Osteoblast (primary cell): ENCODE measurements around the gene B3GNT8. TPM values are rescaled to one million over a fixed set of nuclear protein-coding genes. Genes with fewer than 3 reads are reported as not detected.
A peak's percentile ranks its signal among the peaks of the same experiment; 100 is the strongest.

Source experiments
- DNase-seq: peaks from one replicate; pipeline ENCODE4 v3.0.0; 2011; ENCODE audit warnings: low spot score, mixed read lengths; ENCODE audit not compliant: insufficient read length; ENCODE audit errors: missing footprints
- H2AFZ ChIP-seq: 2 replicates; pipeline ENCODE4 v1.6.0; 2011; ENCODE audit warnings: mild to moderate bottlenecking, low read length
- H3K27ac ChIP-seq: 2 replicates; pipeline ENCODE4 v1.5.1; 2011; ENCODE audit warnings: mild to moderate bottlenecking, low read depth, low read length, moderate library complexity
- H3K27me3 ChIP-seq: 2 replicates; pipeline ENCODE4 v1.6.0; 2012; ENCODE audit warnings: mild to moderate bottlenecking, control low read depth, inconsistent platforms, low read length, moderate library complexity; ENCODE audit not compliant: insufficient read depth
- H3K36me3 ChIP-seq: 2 replicates; pipeline ENCODE4 v1.5.1; 2011; ENCODE audit warnings: mild to moderate bottlenecking, low read length, control low read depth, moderate library complexity; ENCODE audit not compliant: insufficient read depth
- H3K4me1 ChIP-seq: 2 replicates; pipeline ENCODE4 v1.5.1; 2011; ENCODE audit warnings: mild to moderate bottlenecking, low read length, control low read depth, moderate library complexity; ENCODE audit not compliant: insufficient read depth
- H3K4me2 ChIP-seq: 2 replicates; pipeline ENCODE4 v1.6.0; 2011; ENCODE audit warnings: mild to moderate bottlenecking, low read length; ENCODE audit not compliant: insufficient read depth
- H3K4me3 ChIP-seq: fragments of 200-600 bp; sonication (generic); 3 replicates; pipeline ENCODE4 v1.5.1; 2012; ENCODE audit warnings: mild to moderate bottlenecking, low read length, inconsistent platforms; ENCODE audit not compliant: insufficient read depth
- H3K79me2 ChIP-seq: 2 replicates; pipeline ENCODE4 v1.6.0; 2012; ENCODE audit warnings: mild to moderate bottlenecking, low read length, control low read depth, inconsistent platforms; ENCODE audit not compliant: insufficient read depth
- H3K9me3 ChIP-seq: 2 replicates; pipeline ENCODE4 v1.5.1; 2011; ENCODE audit warnings: low read depth, low read length, control low read depth
- H4K20me1 ChIP-seq: 2 replicates; pipeline ENCODE4 v1.6.0; 2012; ENCODE audit warnings: mild to moderate bottlenecking, low read length, control low read depth; ENCODE audit not compliant: insufficient read depth
- CTCF ChIP-seq: IDR thresholded peaks from 2 replicates; pipeline ENCODE4 v1.5.1; 2011; ENCODE audit warnings: mild to moderate bottlenecking, low read depth, low read length, moderate library complexity; ENCODE audit errors: extremely low read depth
- total RNA-seq: library from RNA; depleted of rRNA; stranded (reverse); fragments of >200 nt; gene quantifications from 2 replicates; pipeline ENCODE4 v1.2.3, GENCODE V29; 2012

The B3GNT8 gene
- total RNA-seq, 1 donor: 0.72 TPM

GRCh38 chr19:41449865-41450178, 22.6 kb upstream of the B3GNT8 start:
- H3K9me3 ChIP-seq: no peaks in the 10 kb centered on the region
- TF ChIP-seq CTCF: no peak
- no peak overlapping the region for H3K4me3 ChIP-seq
- no peak for DNase-seq
- H3K27ac ChIP-seq: no peak overlapping the region
- H3K79me2 ChIP-seq: no peaks in the 10 kb centered on the region
- H3K36me3 ChIP-seq: no peaks in the 10 kb centered on the region
- peaks cover 7% of the 10 kb centered on the region for H3K27me3 ChIP-seq
- H4K20me1 ChIP-seq: no peaks in the 10 kb centered on the region
- H3K4me2 ChIP-seq: no peak overlapping the region
- H2AFZ ChIP-seq: no peak overlapping the region
- H3K4me1 ChIP-seq: no peaks in the 10 kb centered on the region

- peak; percentile 94 for TF ChIP-seq CTCF
- Histone ChIP-seq H3K9me3 (no peaks in the 10 kb centered on the region), H3K4me2 (peak overlapping the region; percentile 82), H3K36me3 (no peaks in the 10 kb centered on the region), H2AFZ (peak overlapping the region; percentile 59), H3K4me1 (no peaks in the 10 kb centered on the region), H3K79me2 (no peaks in the 10 kb centered on the region), H3K4me3 (peak overlapping the region; percentile 49), H3K27me3 (peaks cover 7% of the 10 kb centered on the region), H3K27ac (no peak overlapping the region), H4K20me1 (no peaks in the 10 kb centered on the region)
- peak; percentile 91 for DNase-seq
These were observed 22.1 kb upstream of the B3GNT8 start for GRCh38 chr19:41449079-41449864.

GRCh38 chr19:41447732-41448332, 20.7 kb upstream of the B3GNT8 start:
- Histone ChIP-seq H3K79me2 (no peaks in the 10 kb centered on the region), H2AFZ (no peak overlapping the region), H3K9me3 (no peaks in the 10 kb centered on the region), H3K27me3 (peaks cover 7% of the 10 kb centered on the region), H3K4me2 (no peak overlapping the region), H3K4me3 (no peak overlapping the region), H3K36me3 (no peaks in the 10 kb centered on the region), H4K20me1 (no peaks in the 10 kb centered on the region), H3K27ac (no peak overlapping the region), H3K4me1 (no peaks in the 10 kb centered on the region)
- DNase-seq: peak; percentile 17
- TF ChIP-seq CTCF: no peak

- TF ChIP-seq CTCF: no peak
- no peaks in the 10 kb centered on the region for H3K79me2 ChIP-seq
- H3K27me3 ChIP-seq: peaks cover 7% of the 10 kb centered on the region
- H3K4me1 ChIP-seq: no peaks in the 10 kb centered on the region
- no peak overlapping the region for H3K27ac ChIP-seq
- no peak overlapping the region for H3K4me3 ChIP-seq
- H3K4me2 ChIP-seq: no peak overlapping the region
- no peaks in the 10 kb centered on the region for H3K9me3 ChIP-seq
- H4K20me1 ChIP-seq: no peaks in the 10 kb centered on the region
- peak; percentile 58 for DNase-seq
- no peaks in the 10 kb centered on the region for H3K36me3 ChIP-seq
- no peak overlapping the region for H2AFZ ChIP-seq
These were observed 18.4 kb upstream of the B3GNT8 start for GRCh38 chr19:41445575-41445974.
